Measurements from ENCODE around the gene ZNF648. TPM values are rescaled to one million over a fixed set of nuclear protein-coding genes. Genes with fewer than 3 reads are reported as not detected.
"Not testable (repeated sequence)": the region's sequence is repeated elsewhere in the genome, so short reads cannot be mapped to it uniquely, and the experiment has no call there.

ZNF648 gene
- total RNA-seq, 4 donors from 2014 or later: not detected

DNA sequence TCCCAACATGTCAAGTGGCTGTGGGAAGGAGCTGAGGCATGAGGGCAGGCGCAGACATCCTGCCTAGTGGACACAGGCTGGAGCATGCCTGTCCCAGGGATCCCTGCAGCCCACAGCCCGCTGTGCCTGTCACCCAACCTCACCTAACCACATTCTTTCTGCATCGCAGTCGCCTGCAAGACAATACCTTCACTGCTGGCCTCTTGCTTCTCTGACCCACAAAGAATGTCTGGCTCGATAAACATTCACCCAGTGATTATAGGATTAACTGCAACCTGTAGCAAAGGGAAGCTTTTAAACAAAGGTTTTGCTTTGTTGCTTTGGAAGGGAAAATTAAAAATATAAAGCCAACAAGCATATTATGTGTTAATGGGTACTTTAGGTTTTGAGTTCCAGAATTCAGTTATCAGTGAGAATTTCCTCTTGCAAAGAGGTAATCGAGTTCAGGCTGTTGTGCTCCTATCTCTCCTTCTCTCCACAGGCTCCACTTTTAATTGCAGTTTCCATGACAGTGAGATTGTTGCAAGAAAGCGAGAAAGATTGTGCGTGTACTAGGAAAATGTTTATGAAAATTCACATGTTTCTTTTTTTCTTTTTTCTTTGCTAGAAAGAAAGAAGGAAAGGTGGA is 40.0 kb upstream of the ZNF648 start:
- Histone ChIP-seq H3K9me3 (no peaks in the 10 kb centered on the region), H3K27ac (no peak overlapping the region), H3K27me3 (no peaks in the 10 kb centered on the region), H3K36me3 (no peaks in the 10 kb centered on the region), H3K4me3 (no peak overlapping the region), H3K4me1 (no peaks in the 10 kb centered on the region)
- DNase-seq: no peak
- TF ChIP-seq, protein P1, sequence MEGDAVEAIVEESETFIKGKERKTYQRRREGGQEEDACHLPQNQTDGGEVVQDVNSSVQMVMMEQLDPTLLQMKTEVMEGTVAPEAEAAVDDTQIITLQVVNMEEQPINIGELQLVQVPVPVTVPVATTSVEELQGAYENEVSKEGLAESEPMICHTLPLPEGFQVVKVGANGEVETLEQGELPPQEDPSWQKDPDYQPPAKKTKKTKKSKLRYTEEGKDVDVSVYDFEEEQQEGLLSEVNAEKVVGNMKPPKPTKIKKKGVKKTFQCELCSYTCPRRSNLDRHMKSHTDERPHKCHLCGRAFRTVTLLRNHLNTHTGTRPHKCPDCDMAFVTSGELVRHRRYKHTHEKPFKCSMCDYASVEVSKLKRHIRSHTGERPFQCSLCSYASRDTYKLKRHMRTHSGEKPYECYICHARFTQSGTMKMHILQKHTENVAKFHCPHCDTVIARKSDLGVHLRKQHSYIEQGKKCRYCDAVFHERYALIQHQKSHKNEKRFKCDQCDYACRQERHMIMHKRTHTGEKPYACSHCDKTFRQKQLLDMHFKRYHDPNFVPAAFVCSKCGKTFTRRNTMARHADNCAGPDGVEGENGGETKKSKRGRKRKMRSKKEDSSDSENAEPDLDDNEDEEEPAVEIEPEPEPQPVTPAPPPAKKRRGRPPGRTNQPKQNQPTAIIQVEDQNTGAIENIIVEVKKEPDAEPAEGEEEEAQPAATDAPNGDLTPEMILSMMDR (IDR thresholded peaks at IDR 0.05): no peak
- TF ChIP-seq POLR2A (IDR thresholded peaks at IDR 0.05): no peak

DNA sequence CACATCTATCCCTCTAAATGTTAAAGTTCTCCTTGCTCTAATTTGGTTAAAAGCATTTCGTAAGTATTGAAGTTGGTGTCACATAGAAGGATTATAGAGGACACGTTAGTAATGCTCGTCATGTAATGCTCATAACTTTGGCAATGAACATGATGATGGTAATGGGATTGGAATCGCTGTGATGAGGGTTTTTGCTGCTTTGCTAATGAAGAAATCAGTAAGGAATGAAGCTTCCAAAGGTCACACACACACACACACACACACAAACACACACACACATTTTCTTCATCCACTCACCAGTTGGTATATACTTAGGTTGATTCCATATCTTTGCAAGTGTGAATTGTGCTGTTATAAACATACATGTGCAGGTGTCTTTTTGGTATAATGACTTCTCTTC is 36.8 kb upstream of the ZNF648 start:
- no peaks in the 10 kb centered on the region for H3K27me3 ChIP-seq

DNA sequence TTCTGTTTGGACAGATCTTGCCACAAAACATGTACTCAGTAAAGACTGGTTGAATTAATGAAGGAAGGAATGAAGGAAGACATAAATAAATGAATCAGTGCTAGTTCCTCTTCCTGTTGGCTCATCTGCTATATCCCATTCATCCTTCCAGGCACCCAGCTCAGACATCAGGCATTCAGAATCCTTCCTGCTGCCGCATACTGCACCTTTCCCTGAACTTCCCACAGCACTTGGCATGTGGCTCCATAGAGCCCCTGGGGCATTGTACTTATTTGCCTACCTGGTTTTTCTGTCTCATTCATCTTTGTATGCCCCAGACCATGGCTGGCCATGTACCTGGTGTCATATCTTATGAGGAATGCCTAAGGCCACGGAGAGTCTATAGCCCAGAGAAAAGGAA is 34.4 kb upstream of the ZNF648 start:
- H3K27me3 ChIP-seq: no peaks in the 10 kb centered on the region
- TF ChIP-seq, protein P1 (IDR thresholded peaks at IDR 0.05): no peak
- TF ChIP-seq POLR2A (IDR thresholded peaks at IDR 0.05): no peak
- H3K4me1 ChIP-seq: no peaks in the 10 kb centered on the region
- no peaks in the 10 kb centered on the region for H3K9me3 ChIP-seq
- no peak overlapping the region for H3K4me3 ChIP-seq
- H3K36me3 ChIP-seq: no peaks in the 10 kb centered on the region
- DNase-seq: no peak
- no peak overlapping the region for H3K27ac ChIP-seq

More for the DNA sequence above, 36.8 kb upstream of the ZNF648 start:
- H3K4me1 ChIP-seq: no peaks in the 10 kb centered on the region
- TF ChIP-seq POLR2A (IDR thresholded peaks at IDR 0.05): no peak
- TF ChIP-seq, protein P1 (IDR thresholded peaks at IDR 0.05): no peak
- H3K4me3 ChIP-seq: no peak overlapping the region
- H3K36me3 ChIP-seq: no peaks in the 10 kb centered on the region
- H3K9me3 ChIP-seq: no peaks in the 10 kb centered on the region
- DNase-seq: no peak
- no peak overlapping the region for H3K27ac ChIP-seq

DNA sequence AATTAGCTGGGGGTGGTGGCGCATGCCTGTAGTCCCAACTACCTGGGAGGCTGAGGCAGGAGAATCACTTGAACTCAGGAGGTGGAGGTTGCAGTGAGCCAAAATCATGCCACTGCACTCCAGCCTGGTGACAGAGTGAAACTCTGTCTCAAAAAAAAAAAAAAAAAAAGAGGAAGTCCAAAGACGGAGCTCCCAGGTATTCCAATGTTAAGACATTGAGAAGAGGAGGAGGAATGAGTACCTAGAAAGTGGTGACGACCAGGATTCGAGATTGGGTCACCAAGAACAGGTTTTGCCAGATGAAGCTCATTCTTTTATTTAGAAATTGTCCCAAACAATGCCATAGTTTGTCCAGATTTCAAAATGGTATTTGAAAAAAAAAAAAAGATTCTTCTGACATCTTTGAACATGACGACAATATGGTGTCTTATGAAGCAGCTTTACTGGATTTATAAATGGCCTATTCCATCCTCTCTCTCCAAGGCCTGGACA is 33.0 kb upstream of the ZNF648 start:
- H3K9me3 ChIP-seq, H3K4me1 ChIP-seq, H3K27ac ChIP-seq, H3K4me3 ChIP-seq, H3K27me3 ChIP-seq, DNase-seq, H3K36me3 ChIP-seq: not testable (repeated sequence)

DNA sequence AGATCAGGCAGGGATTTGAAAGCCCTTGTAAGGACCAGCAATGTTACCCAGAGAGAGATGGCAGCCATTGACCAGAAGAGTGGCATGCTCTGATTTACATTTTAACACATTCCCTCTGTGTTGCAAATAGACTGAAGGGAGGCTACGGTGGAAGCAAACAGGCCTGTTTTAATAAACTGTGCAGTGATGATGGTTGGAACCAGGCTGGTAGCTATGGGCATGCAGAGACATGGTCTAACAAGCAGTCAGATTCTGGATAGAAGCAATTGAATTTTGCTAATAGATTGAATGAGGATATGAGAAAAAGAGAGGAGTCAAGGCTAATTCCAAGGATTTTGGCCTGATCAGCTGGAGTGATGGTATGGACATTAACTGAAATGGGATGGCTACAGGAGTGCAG is 32.3 kb upstream of the ZNF648 start:
- H3K9me3 ChIP-seq: no peaks in the 10 kb centered on the region
- no peak overlapping the region for H3K27ac ChIP-seq
- TF ChIP-seq, protein P1 (IDR thresholded peaks at IDR 0.05): no peak
- TF ChIP-seq POLR2A (IDR thresholded peaks at IDR 0.05): no peak
- no peaks in the 10 kb centered on the region for H3K36me3 ChIP-seq
- no peak for DNase-seq
- H3K27me3 ChIP-seq: no peaks in the 10 kb centered on the region
- H3K4me1 ChIP-seq: no peaks in the 10 kb centered on the region
- H3K4me3 ChIP-seq: no peak overlapping the region

DNA sequence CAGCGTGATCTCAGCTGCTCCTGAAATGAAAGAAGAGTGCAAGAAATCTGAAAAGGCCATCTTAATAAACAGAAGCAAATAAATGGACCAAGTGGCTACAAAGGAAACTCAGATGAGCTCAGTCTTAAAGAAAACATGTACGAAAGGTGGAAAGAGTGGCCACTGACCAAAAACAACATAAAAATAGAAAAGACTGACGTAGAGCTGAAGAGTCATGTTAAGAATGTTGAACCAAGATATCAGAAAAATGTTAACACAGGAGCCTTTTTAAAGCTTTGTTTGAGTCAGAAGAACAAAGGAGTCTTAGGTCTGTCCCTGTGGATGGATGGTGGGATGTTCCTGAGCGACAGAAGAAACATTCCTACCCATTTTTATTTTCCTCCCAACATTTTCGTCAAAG is 30.8 kb upstream of the ZNF648 start:
- Histone ChIP-seq H3K9me3 (no peaks in the 10 kb centered on the region), H3K4me1 (no peaks in the 10 kb centered on the region), H3K4me3 (no peak overlapping the region), H3K36me3 (no peaks in the 10 kb centered on the region), H3K27me3 (no peaks in the 10 kb centered on the region), H3K27ac (no peak overlapping the region)
- TF ChIP-seq, protein P1 (IDR thresholded peaks at IDR 0.05): no peak
- no peak for TF ChIP-seq POLR2A (IDR thresholded peaks at IDR 0.05)
- no peak for DNase-seq

All from Peyer's patch (tissue), 4 donors.